ENCODE data around the gene KRT10. TPM values are rescaled to one million over a fixed set of nuclear protein-coding genes. Genes with fewer than 3 reads are reported as not detected.

Gene KRT10
- total RNA-seq, 1 experiment from 2014 or later: 24.8 TPM

DNA sequence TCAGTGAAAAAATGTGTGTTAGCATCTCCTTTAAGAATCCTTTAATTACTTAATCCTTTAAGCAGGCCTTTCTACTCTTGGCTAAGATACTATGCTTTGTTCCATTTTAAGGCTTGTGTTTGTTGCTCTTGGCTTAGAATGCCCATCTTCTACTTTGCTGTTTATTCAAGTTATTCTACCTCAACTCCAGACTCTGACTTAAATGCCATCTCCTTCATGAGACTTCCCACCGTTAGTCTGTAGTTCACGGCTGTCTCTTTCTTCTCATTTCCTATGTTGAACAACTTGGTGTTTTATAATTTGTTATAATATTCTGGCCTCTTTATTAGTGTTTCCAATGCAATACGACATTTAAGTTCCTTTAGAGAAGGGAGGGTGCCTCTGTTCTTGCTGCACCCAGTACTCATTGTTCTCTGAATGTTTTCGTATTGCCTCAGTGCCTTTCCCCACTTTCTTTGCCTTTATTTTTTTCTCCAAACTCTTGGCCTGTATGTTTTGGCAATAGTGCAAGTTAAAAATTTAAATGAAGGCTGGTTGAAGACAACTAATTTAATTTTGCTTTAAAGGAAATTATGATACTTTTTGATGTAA lies 6.1 kb upstream of the KRT10 start:
- Histone ChIP-seq H3K9ac (ENCODE audit: low read length) (no peak overlapping the region), H3K4me1 (ENCODE audit: insufficient read depth, low read length) (peaks cover 10% of the 10 kb centered on the region; the same call in 1 of the 2 replicates), H2AFZ (ENCODE audit: low read length) (no peak overlapping the region), H3K27me3 (ENCODE audit: low read length) (no peaks in the 10 kb centered on the region), H3K9me3 (ENCODE audit: low read length) (no peaks in the 10 kb centered on the region), H3K4me3 (ENCODE audit: low read length) (no peak overlapping the region), H3K36me3 (ENCODE audit: low read depth, low read length) (no peaks in the 10 kb centered on the region), H3K27ac (ENCODE audit: low read length) (0 out of 2 replicates have a peak overlapping the region, but pooled peaks have one; percentile 3), H4K20me1 (ENCODE audit: low read length) (no peaks in the 10 kb centered on the region), H3K9me2 (replicated peaks; ENCODE audit: low read length) (no peaks in the 10 kb centered on the region), H3K4me2 (ENCODE audit: low read length) (no peak overlapping the region), H3F3A (ENCODE audit: low read length, unreplicated experiment) (no peaks in the 10 kb centered on the region), H3K79me2 (ENCODE audit: low read length) (no peaks in the 10 kb centered on the region)
- no TSS peak for BruUV-seq (replicated peaks)
- TF ChIP-seq EZH2phosphoT487 (IDR thresholded peaks at IDR 0.05; ENCODE audit: borderline replicate concordance, low read length): no peak
- no peak for TF ChIP-seq EZH2 (IDR thresholded peaks at IDR 0.05; ENCODE audit: low read length, unreplicated experiment)
- TF ChIP-seq, protein P1, sequence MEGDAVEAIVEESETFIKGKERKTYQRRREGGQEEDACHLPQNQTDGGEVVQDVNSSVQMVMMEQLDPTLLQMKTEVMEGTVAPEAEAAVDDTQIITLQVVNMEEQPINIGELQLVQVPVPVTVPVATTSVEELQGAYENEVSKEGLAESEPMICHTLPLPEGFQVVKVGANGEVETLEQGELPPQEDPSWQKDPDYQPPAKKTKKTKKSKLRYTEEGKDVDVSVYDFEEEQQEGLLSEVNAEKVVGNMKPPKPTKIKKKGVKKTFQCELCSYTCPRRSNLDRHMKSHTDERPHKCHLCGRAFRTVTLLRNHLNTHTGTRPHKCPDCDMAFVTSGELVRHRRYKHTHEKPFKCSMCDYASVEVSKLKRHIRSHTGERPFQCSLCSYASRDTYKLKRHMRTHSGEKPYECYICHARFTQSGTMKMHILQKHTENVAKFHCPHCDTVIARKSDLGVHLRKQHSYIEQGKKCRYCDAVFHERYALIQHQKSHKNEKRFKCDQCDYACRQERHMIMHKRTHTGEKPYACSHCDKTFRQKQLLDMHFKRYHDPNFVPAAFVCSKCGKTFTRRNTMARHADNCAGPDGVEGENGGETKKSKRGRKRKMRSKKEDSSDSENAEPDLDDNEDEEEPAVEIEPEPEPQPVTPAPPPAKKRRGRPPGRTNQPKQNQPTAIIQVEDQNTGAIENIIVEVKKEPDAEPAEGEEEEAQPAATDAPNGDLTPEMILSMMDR (conservative IDR thresholded peaks at IDR 0.05; ENCODE audit: low read depth, low read length): no peak
- ChIA-PET POLR2A (ENCODE audit: unreplicated experiment) (no interaction called here), CTCF (no interaction called here)
- intact Hi-C loops (cut with micrococcal nuclease): no loop called here
- ATAC-seq (no peak), DNase-seq (no peak)

DNA sequence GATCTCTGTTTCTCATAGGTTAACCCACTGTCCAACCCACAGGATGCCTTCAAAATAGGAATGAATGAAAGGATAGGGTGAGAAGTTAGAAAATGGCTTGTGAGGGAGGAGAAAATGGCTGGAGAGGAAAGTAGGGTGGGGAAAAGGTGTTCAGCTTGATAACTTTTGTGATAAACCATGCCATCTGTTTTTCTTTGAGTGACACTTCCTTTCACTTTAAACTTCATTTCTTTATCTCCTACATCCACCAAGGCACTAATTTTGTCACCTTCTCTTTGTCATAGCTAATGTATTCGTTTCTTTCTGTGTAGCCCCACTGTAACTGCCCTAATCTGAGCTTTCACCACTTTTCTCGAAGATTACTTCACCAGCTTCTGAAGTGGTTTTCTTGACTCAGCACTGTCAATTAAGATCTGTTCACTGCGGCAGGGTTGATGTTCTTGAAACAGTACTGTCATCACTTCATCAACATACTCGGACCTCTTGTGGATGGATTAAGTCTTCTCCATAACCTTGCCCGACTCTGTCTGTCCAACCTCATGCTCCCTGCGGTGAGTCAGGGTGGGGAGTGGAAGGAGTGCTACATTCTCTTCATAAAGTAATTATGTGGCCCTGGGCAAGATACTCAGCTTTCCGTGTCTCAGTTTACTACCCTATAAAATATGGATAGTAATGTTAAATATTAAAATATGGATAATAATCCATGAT lies 5.5 kb upstream of the KRT10 start:
- Histone ChIP-seq H3K27ac (ENCODE audit: low read length) (0 out of 2 replicates have a peak overlapping the region, but pooled peaks have one; percentile 3), H3K4me3 (ENCODE audit: low read length) (no peak overlapping the region), H2AFZ (ENCODE audit: low read length) (0 out of 2 replicates have a peak overlapping the region, but pooled peaks have one; percentile 50), H3K4me2 (ENCODE audit: low read length) (0 out of 2 replicates have a peak overlapping the region, but pooled peaks have one; percentile 31), H3K9ac (ENCODE audit: low read length) (no peak overlapping the region), H3F3A (ENCODE audit: low read length, unreplicated experiment) (no peaks in the 10 kb centered on the region), H3K79me2 (ENCODE audit: low read length) (no peaks in the 10 kb centered on the region), H4K20me1 (ENCODE audit: low read length) (no peaks in the 10 kb centered on the region), H3K9me3 (ENCODE audit: low read length) (no peaks in the 10 kb centered on the region), H3K9me2 (replicated peaks; ENCODE audit: low read length) (no peaks in the 10 kb centered on the region), H3K36me3 (ENCODE audit: low read depth, low read length) (no peaks in the 10 kb centered on the region), H3K27me3 (ENCODE audit: low read length) (no peaks in the 10 kb centered on the region), H3K4me1 (ENCODE audit: insufficient read depth, low read length) (peaks cover 10% of the 10 kb centered on the region; the same call in 1 of the 2 replicates)
- TF ChIP-seq, protein P1 (conservative IDR thresholded peaks at IDR 0.05; ENCODE audit: low read depth, low read length): no peak
- TF ChIP-seq EZH2phosphoT487 (IDR thresholded peaks at IDR 0.05; ENCODE audit: borderline replicate concordance, low read length) (no peak), EZH2 (IDR thresholded peaks at IDR 0.05; ENCODE audit: low read length, unreplicated experiment) (no peak)
- no TSS peak for BruUV-seq (replicated peaks)
- intact Hi-C loops (cut with micrococcal nuclease): no loop called here
- ChIA-PET POLR2A (ENCODE audit: unreplicated experiment) (no interaction called here), CTCF (no interaction called here)
- DNase-seq (peak; percentile 52), ATAC-seq (peak; percentile 56)

DNA sequence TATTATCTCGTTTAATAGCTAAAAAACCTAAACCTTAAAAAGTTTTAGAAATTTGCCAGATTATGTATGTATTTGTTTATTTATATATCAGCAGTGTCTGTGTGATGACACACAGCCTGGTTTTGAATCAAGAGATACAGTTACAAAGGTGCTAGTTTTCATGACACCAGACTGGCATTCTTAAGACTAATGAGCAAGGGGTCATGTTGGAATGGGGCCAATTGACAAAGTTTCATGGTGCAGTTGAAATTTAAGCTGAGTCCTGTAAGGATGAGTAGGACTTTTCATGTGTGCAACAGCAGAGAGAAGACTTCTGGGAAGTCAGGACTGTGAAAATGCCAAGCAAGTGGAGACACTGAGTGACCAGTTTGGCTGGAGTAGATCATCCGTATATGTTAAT lies 3.2 kb upstream of the KRT10 start:
- intact Hi-C loops (cut with micrococcal nuclease): no loop called here
- TF ChIP-seq EZH2 (IDR thresholded peaks at IDR 0.05; ENCODE audit: low read length, unreplicated experiment): no peak
- TF ChIP-seq EZH2phosphoT487 (IDR thresholded peaks at IDR 0.05; ENCODE audit: borderline replicate concordance, low read length): no peak
- H3K27ac ChIP-seq (ENCODE audit: low read length): no peak overlapping the region
- H3K9me2 ChIP-seq (replicated peaks; ENCODE audit: low read length): no peaks in the 10 kb centered on the region
- no peaks in the 10 kb centered on the region for H3K9me3 ChIP-seq (ENCODE audit: low read length)
- H3K4me2 ChIP-seq (ENCODE audit: low read length): no peak overlapping the region
- no peak for DNase-seq
- no peak for ATAC-seq
- H2AFZ ChIP-seq (ENCODE audit: low read length): no peak overlapping the region
- H3K36me3 ChIP-seq (ENCODE audit: low read depth, low read length): no peaks in the 10 kb centered on the region
- peaks cover 21% of the 10 kb centered on the region; the same call in 1 of the 2 replicates for H3K4me1 ChIP-seq (ENCODE audit: insufficient read depth, low read length)
- ChIA-PET POLR2A (ENCODE audit: unreplicated experiment) (no interaction called here), CTCF (no interaction called here)
- H3F3A ChIP-seq (ENCODE audit: low read length, unreplicated experiment): no peaks in the 10 kb centered on the region
- no peaks in the 10 kb centered on the region for H3K27me3 ChIP-seq (ENCODE audit: low read length)
- H4K20me1 ChIP-seq (ENCODE audit: low read length): no peaks in the 10 kb centered on the region
- BruUV-seq (replicated peaks): no TSS peak
- no peak overlapping the region for H3K4me3 ChIP-seq (ENCODE audit: low read length)
- no peak overlapping the region for H3K9ac ChIP-seq (ENCODE audit: low read length)
- H3K79me2 ChIP-seq (ENCODE audit: low read length): 0 out of 2 replicates have a peak, but pooled peaks cover under 1% of the 10 kb centered on the region
